ENCODE results near the gene FOXD1.
A peak's percentile ranks its signal among the peaks of the same experiment; 100 is the strongest.

FOXD1 gene

DNA sequence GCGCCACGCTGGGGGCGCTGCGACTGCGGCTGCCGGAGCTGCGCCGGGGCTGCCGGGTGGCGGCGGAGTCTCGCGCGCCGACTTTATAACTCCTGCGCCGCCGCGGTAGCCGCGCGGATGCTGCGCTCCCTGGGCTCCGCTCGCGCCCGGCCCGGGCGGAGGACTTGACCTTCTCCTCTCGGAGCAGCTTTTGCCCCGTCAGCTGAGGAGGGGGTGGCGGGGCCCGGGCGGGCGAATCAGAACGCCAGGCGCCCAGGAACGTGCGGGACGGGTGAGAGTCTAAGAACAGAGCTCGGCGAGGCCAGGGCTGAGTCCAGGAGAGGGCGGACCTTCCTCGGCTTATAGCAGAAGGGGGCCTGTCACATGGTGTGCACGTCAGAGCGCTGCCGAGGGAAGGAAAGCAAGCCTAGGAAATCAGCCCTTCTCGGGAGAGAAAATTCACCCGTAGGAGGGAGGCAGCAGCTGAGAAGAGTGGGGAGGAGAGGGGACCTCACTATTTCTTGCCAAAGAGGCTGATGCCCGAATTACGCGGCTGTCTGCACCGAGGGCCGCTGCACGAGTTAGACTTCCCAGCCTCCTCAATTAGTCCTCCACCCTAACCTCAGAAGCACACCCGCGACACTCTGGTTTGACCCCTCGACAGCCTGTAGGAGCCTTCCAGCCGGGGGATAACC lies at the start of gene FOXD1:
Gene FOXD1, minus strand, starts transcription at position 315 of the 674 bp plus-strand sequence. CDS start 415 bp downstream, outside the sequence.
- peak; percentile 63 for DNase-seq (ENCODE audit: low read depth)
- peak within 1 kb of the TSS; percentile 34 for H3K4me3 ChIP-seq (ENCODE audit: low read depth, low read length)
- TF ChIP-seq, protein P1, sequence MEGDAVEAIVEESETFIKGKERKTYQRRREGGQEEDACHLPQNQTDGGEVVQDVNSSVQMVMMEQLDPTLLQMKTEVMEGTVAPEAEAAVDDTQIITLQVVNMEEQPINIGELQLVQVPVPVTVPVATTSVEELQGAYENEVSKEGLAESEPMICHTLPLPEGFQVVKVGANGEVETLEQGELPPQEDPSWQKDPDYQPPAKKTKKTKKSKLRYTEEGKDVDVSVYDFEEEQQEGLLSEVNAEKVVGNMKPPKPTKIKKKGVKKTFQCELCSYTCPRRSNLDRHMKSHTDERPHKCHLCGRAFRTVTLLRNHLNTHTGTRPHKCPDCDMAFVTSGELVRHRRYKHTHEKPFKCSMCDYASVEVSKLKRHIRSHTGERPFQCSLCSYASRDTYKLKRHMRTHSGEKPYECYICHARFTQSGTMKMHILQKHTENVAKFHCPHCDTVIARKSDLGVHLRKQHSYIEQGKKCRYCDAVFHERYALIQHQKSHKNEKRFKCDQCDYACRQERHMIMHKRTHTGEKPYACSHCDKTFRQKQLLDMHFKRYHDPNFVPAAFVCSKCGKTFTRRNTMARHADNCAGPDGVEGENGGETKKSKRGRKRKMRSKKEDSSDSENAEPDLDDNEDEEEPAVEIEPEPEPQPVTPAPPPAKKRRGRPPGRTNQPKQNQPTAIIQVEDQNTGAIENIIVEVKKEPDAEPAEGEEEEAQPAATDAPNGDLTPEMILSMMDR (IDR thresholded peaks at IDR 0.05; ENCODE audit: low read depth, low read length) = no peak
- TF ChIP-seq, protein P2, sequence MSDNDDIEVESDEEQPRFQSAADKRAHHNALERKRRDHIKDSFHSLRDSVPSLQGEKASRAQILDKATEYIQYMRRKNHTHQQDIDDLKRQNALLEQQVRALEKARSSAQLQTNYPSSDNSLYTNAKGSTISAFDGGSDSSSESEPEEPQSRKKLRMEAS (IDR thresholded peaks at IDR 0.05; ENCODE audit: low read depth, low read length) = peak; percentile 63

DNA sequence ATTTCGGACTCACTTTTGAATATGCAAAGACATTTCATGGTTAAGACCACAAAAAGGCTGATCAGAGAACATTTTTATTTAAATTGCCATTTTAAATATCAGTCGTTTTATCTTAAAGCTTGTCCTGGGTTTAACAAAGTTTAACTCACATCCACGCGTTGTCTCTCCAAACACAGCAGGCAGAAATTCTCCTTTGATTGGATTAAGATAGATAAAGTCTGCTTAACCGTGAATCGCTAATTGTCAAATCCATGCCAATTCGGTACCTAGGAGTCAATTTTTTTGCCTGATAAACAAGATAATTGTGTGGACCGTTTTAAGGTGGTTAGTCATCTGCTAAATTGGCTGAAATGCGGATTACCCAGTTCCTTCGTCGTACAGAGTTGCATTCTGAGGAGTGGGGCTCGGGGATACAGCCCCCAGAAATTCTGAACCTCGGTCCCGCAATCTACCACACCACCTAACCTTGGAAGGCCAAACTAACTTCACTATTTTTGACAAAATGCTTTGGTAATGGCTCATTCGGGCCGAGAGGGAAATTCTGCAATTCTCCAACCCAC lies 49.0 kb upstream of the FOXD1 start:
- DNase-seq (ENCODE audit: low read depth) = peak; percentile 15
- H3K4me3 ChIP-seq (ENCODE audit: low read depth, low read length) = peak overlapping the region; percentile 96
- TF ChIP-seq POLR2A (IDR thresholded peaks at IDR 0.05; ENCODE audit: extremely low read depth, insufficient read length) (no peak), MYC (IDR thresholded peaks at IDR 0.05; ENCODE audit: low read depth, low read length) (no peak)
- TF ChIP-seq, protein P1 (IDR thresholded peaks at IDR 0.05; ENCODE audit: low read depth, low read length) = no peak
- TF ChIP-seq, protein P2 (IDR thresholded peaks at IDR 0.05; ENCODE audit: low read depth, low read length) = no peak

DNA sequence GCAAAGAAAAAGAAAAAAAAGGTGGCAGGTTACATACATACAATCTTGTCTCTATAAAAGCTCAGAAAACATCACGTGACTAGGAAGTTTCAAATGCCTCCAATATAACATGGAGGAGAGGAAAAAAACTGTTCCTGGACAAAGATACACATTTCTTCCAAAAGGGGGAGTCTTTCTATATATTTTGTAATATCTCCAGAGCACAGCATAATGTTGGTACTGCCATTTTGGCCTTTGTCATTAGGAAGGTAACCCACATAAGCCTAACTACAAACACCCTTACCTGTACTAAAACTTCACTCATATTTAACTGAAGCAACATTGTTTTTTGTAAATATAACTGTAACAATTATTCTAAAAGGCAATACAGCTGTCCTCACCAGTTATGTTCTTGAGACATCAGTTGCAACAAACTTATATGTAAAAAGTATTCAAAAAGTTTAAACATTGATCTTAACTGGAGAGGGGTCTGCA lies 48.4 kb upstream of the FOXD1 start:
- TF ChIP-seq, protein P1 (IDR thresholded peaks at IDR 0.05; ENCODE audit: low read depth, low read length) = peak; percentile 16
- no peak for TF ChIP-seq MYC (IDR thresholded peaks at IDR 0.05; ENCODE audit: low read depth, low read length)
- TF ChIP-seq, protein P2 (IDR thresholded peaks at IDR 0.05; ENCODE audit: low read depth, low read length) = peak; percentile 63; the same call in 1 of the 2 replicates
- peak; percentile 77 for DNase-seq (ENCODE audit: low read depth)
- peak overlapping the region; percentile 96 for H3K4me3 ChIP-seq (ENCODE audit: low read depth, low read length)

DNA sequence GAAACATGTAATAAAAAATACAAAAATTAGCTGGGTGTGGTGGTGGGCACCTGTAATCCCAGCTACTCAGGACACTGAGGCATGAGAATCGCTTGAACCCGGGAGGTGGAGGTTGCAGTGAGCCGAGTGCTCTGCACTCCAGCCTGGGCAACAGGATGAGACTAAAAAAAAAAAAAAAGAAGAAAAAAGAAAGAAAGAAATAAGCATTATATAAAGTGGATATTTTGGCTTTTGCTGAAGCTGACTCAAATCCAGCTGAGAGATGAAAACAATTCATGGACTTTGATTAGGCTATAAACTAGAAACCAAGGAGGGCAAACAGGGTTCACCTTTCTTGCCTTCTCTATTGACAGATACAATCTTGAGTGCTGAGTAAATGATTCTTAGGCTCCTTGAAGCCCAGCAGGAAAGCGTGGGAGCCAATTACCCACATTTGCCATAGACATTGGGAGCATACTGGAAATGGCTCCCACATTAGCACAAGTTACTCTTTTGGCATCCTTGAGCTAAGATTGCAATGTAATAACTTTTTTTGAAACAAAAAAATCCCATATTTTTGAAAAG lies 47.3 kb upstream of the FOXD1 start:
- no peak overlapping the region for H3K4me3 ChIP-seq (ENCODE audit: low read depth, low read length)
- no peak for DNase-seq (ENCODE audit: low read depth)
- TF ChIP-seq, protein P2 (IDR thresholded peaks at IDR 0.05; ENCODE audit: low read depth, low read length) = no peak
- TF ChIP-seq, protein P1 (IDR thresholded peaks at IDR 0.05; ENCODE audit: low read depth, low read length) = no peak
- no peak for TF ChIP-seq POLR2A (IDR thresholded peaks at IDR 0.05; ENCODE audit: extremely low read depth, insufficient read length)

DNA sequence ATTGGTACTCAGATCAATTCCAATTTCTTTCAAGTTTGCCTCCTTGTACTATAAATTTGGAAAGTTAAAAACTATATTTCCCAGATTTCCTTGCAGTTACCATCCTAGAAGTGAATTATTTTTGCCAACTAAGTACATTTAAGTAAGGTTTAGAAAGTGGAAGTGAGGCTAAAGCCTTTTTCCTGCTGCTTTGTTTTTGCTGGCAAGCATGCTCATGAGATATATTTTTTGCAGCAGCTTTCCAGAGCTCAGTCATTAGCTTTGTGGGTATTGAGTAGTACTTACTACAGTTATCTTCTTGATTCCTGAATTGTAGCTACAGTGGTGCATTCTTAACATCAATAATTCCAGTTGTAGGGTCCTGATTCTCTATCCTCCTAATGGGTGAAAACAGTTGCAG lies 46.1 kb upstream of the FOXD1 start:
- H3K4me3 ChIP-seq (ENCODE audit: low read depth, low read length) = no peak overlapping the region
- TF ChIP-seq POLR2A (IDR thresholded peaks at IDR 0.05; ENCODE audit: extremely low read depth, insufficient read length) (no peak), MYC (IDR thresholded peaks at IDR 0.05; ENCODE audit: low read depth, low read length) (no peak)
- DNase-seq (ENCODE audit: low read depth) = no peak

DNA sequence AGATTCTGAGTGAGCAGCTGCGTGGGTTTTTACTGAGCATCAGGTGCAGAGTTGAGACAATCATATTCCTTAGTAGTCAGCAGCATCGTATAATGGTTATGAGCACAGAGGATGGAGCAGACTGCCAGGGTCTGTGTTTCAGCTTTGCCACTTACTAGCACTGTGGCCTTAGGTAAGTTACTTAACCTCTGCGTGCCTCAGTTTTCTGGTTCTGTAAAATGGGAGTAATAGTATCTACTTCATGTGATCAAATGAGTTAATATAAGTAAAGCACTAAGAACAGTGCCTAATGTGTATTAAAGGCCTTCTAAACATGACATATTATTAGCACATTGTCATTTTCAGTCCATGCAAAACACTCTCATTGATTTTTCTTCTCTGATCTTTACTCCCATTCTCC lies 44.8 kb upstream of the FOXD1 start:
- TF ChIP-seq, protein P2 (IDR thresholded peaks at IDR 0.05; ENCODE audit: low read depth, low read length) = no peak
- TF ChIP-seq POLR2A (IDR thresholded peaks at IDR 0.05; ENCODE audit: extremely low read depth, insufficient read length) = no peak
- TF ChIP-seq MYC (IDR thresholded peaks at IDR 0.05; ENCODE audit: low read depth, low read length) = no peak
- TF ChIP-seq, protein P1 (IDR thresholded peaks at IDR 0.05; ENCODE audit: low read depth, low read length) = no peak
- H3K4me3 ChIP-seq (ENCODE audit: low read depth, low read length) = no peak overlapping the region
- DNase-seq (ENCODE audit: low read depth) = no peak

Measured in NB4 (cell line).